Hepatocyte (in vitro differentiated cells): Measurements from ENCODE around the gene ANKFN1. TPM values are rescaled to one million over a fixed set of nuclear protein-coding genes. Genes with fewer than 3 reads are reported as not detected.
A peak's percentile ranks its signal among the peaks of the same experiment; 100 is the strongest.

Experiments
- DNase-seq: peaks from one replicate; pipeline ENCODE4 v3.0.0-alpha.2; 2016; ENCODE audit warnings: low spot score
- H2AFZ ChIP-seq: fragments of 200-600 bp; sonication (generic); 2 replicates; pipeline ENCODE4 v1.6.0; 2016; ENCODE audit warnings: antibody characterized with exemption, mild to moderate bottlenecking
- H3K27ac ChIP-seq: fragments of 200-600 bp; sonication (generic); 2 replicates; pipeline ENCODE4 v1.5.1; 2016; ENCODE audit warnings: mild to moderate bottlenecking
- H3K27me3 ChIP-seq: fragments of 200-600 bp; sonication (generic); 2 replicates; pipeline ENCODE4 v1.6.1; 2016
- H3K36me3 ChIP-seq: fragments of 200-600 bp; sonication (generic); replicated peaks from 2 replicates; pipeline ENCODE4 v1.5.1; 2016; ENCODE audit warnings: low read depth; ENCODE audit not compliant: insufficient read depth
- H3K4me1 ChIP-seq: fragments of 200-600 bp; sonication (generic); 2 replicates; pipeline ENCODE4 v1.5.1; 2016; ENCODE audit warnings: mild to moderate bottlenecking, moderate library complexity; ENCODE audit not compliant: insufficient read depth
- H3K4me2 ChIP-seq: fragments of 200-600 bp; sonication (generic); 2 replicates; pipeline ENCODE4 v1.6.0; 2016
- H3K4me3 ChIP-seq: fragments of 200-600 bp; sonication (generic); 2 replicates; pipeline ENCODE4 v1.5.1; 2016; ENCODE audit warnings: mild to moderate bottlenecking
- H3K79me2 ChIP-seq: fragments of 200-600 bp; sonication (generic); 2 replicates; pipeline ENCODE4 v1.6.0; 2017; ENCODE audit warnings: mild to moderate bottlenecking
- H3K9me2 ChIP-seq: fragments of 200-600 bp; sonication (generic); replicated peaks from 2 replicates; pipeline ENCODE4 v1.6.0; 2017; ENCODE audit warnings: mild to moderate bottlenecking; ENCODE audit not compliant: insufficient read depth
- H3K9me3 ChIP-seq: fragments of 200-600 bp; sonication (generic); 2 replicates; pipeline ENCODE4 v1.5.1; 2016; ENCODE audit warnings: low read depth, mild to moderate bottlenecking
- H4K20me1 ChIP-seq: fragments of 200-600 bp; sonication (generic); 2 replicates; pipeline ENCODE4 v1.6.0; 2016; ENCODE audit warnings: mild to moderate bottlenecking; ENCODE audit not compliant: insufficient read depth, poor library complexity, severe bottlenecking
- CTCF ChIP-seq: fragments of 200-600 bp; sonication (generic); IDR thresholded peaks from 2 replicates; pipeline ENCODE4 v1.5.1; 2016; ENCODE audit warnings: antibody characterized with exemption, mild to moderate bottlenecking; ENCODE audit not compliant: poor library complexity
- EZH2 ChIP-seq: fragments of 200-600 bp; sonication (generic); IDR thresholded peaks from 2 replicates; pipeline ENCODE4 v1.6.1; 2016; ENCODE audit warnings: antibody characterized with exemption, mild to moderate bottlenecking, borderline replicate concordance
- EZH2phosphoT487 ChIP-seq: fragments of 200-600 bp; sonication (generic); IDR thresholded peaks from one replicate; pipeline ENCODE4 v1.6.1; 2018; ENCODE audit warnings: antibody characterized with exemption, mild to moderate bottlenecking, low read depth, moderate library complexity; ENCODE audit not compliant: unreplicated experiment, severe bottlenecking
- WGBS: methylation state at CpG from one replicate; pipeline ENCODE4 v1.1.6; 2016; ENCODE audit warnings: low lambda C conversion rate; ENCODE audit errors: missing lambda C conversion rate; 5-methylcytosine and 5-hydroxymethylcytosine counted together
- polyA plus RNA-seq: library from polyadenylated mRNA; unstranded; fragments of >200 nt; fragmentation: Nextera tagmentation; extraction: Ambion mirVana; gene quantifications from 2 replicates; pipeline ENCODE4 v1.2.1, GENCODE V29; 2016
- total RNA-seq: library from RNA; depleted of rRNA; stranded (reverse); fragments of >200 nt; gene quantifications from 2 replicates; pipeline ENCODE4 v1.2.3, GENCODE V29; 2014

The ANKFN1 gene
- total and polyA plus RNA-seq, 2 experiments from 2014 or later = 0.10 to 1.2 TPM

GRCh38 chr17:56367366-56367765 lies 214.1 kb downstream of the ANKFN1 start:
- H2AFZ ChIP-seq = no peak overlapping the region
- no peak overlapping the region for H3K27ac ChIP-seq
- TF ChIP-seq EZH2phosphoT487 (no peak), EZH2 (no peak), CTCF (no peak)
- no peaks in the 10 kb centered on the region for H3K4me1 ChIP-seq
- H3K4me2 ChIP-seq = no peak overlapping the region
- H3K9me3 ChIP-seq = no peaks in the 10 kb centered on the region
- no peaks in the 10 kb centered on the region for H4K20me1 ChIP-seq
- DNase-seq = no peak
- H3K36me3 ChIP-seq = no peaks in the 10 kb centered on the region
- no peaks in the 10 kb centered on the region for H3K27me3 ChIP-seq
- WGBS = 46% methylated on average over 1 of the region's 1 CpG
- H3K9me2 ChIP-seq = no peaks in the 10 kb centered on the region
- no peak overlapping the region for H3K4me3 ChIP-seq
- H3K79me2 ChIP-seq = no peaks in the 10 kb centered on the region

GRCh38 chr17:56373981-56374833 lies 220.9 kb downstream of the ANKFN1 start:
- no peak overlapping the region for H3K27ac ChIP-seq
- H3K4me3 ChIP-seq = no peak overlapping the region
- no peaks in the 10 kb centered on the region for H3K9me2 ChIP-seq
- no peaks in the 10 kb centered on the region for H4K20me1 ChIP-seq
- H3K79me2 ChIP-seq = no peaks in the 10 kb centered on the region
- no peak for DNase-seq
- no peaks in the 10 kb centered on the region for H3K27me3 ChIP-seq
- H3K4me1 ChIP-seq = peaks cover 12% of the 10 kb centered on the region
- 40% methylated on average over 9 of the region's 9 CpGs for WGBS
- no peaks in the 10 kb centered on the region for H3K9me3 ChIP-seq
- no peaks in the 10 kb centered on the region for H3K36me3 ChIP-seq
- no peak overlapping the region for H2AFZ ChIP-seq
- no peak for TF ChIP-seq EZH2
- TF ChIP-seq EZH2phosphoT487 = no peak
- TF ChIP-seq CTCF = no peak
- peak overlapping the region; percentile 39 for H3K4me2 ChIP-seq

GRCh38 chr17:56389356-56389755 lies 236.1 kb downstream of the ANKFN1 start:
- WGBS = 96% methylated on average over 1 of the region's 1 CpG
- H3K27me3 ChIP-seq = no peaks in the 10 kb centered on the region

More at GRCh38 chr17:56389356-56389755, 236.1 kb downstream of the ANKFN1 start:
- H3K36me3 ChIP-seq = no peaks in the 10 kb centered on the region
- H3K9me3 ChIP-seq = peaks cover 3% of the 10 kb centered on the region
- H3K4me2 ChIP-seq = no peak overlapping the region
- no peaks in the 10 kb centered on the region for H3K79me2 ChIP-seq
- no peak overlapping the region for H3K27ac ChIP-seq
- no peak overlapping the region for H3K4me3 ChIP-seq
- no peak for DNase-seq
- H4K20me1 ChIP-seq = no peaks in the 10 kb centered on the region
- no peaks in the 10 kb centered on the region for H3K4me1 ChIP-seq
- H3K9me2 ChIP-seq = no peaks in the 10 kb centered on the region
- TF ChIP-seq CTCF (no peak), EZH2phosphoT487 (no peak), EZH2 (no peak)
- no peak overlapping the region for H2AFZ ChIP-seq
